ENCODE data around the gene HLA-DRA.
"Not testable (repeated sequence)": the region's sequence is repeated elsewhere in the genome, so short reads cannot be mapped to it uniquely, and the experiment has no call there.

Gene HLA-DRA

DNA sequence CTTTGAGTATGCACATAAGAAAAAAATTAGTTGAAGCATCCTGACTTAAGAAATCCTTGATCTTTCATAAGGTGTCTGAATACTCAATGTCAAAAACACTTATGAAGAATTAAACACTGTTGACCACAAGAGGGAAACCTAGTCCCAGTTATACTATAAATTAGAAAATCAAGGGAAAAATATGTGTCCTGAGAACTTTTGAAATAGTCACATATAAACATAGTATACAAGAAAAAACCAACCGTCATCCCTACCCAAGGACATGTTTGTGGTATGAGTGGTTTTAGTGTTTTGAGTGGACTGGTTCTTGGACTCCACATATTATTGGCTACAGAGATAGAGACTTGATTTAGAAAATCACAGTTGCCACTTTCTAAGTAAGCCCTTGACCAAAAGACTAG, 7.6 kb upstream of the HLA-DRA start:
- DNase-seq, result peak; percentile 45

DNA sequence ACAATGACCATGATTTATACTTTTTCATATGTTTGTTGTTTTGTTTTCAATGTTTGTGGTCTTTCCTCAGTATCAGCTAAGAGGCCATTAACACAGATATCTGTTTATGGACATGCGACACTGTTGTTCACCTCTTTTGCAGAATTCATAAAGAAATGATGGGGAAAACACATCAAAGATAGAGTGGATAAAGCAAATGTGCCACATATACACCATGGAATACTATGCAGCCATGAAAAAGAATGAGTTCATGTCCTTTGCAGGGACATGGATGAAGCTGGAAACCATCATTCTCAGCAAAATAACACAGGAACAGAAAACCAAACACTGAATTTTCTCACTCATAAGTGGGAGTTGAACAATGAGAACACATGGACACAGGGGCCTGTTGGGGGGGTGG, 5.7 kb upstream of the HLA-DRA start:
- DNase-seq, result not testable (repeated sequence)

DNA sequence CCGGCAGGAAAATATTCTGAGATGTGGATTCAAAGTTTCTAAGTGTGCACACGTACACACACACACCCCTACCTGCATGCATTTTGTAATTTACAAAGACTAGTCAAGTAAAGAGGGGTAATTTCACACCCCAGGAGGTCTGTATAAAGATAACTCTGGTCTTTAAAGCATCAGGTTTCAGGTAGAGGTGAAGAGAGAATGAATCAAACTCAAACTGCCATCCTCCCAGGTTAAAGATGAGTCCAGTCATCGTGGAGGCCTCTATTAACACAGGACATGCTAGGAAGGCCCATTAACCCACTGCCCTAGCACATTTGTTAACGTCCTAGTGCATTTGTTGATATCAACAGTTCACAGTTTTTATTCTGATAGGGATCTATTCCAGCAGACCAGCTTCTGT, 3.5 kb upstream of the HLA-DRA start:
- DNase-seq, result no peak

DNA sequence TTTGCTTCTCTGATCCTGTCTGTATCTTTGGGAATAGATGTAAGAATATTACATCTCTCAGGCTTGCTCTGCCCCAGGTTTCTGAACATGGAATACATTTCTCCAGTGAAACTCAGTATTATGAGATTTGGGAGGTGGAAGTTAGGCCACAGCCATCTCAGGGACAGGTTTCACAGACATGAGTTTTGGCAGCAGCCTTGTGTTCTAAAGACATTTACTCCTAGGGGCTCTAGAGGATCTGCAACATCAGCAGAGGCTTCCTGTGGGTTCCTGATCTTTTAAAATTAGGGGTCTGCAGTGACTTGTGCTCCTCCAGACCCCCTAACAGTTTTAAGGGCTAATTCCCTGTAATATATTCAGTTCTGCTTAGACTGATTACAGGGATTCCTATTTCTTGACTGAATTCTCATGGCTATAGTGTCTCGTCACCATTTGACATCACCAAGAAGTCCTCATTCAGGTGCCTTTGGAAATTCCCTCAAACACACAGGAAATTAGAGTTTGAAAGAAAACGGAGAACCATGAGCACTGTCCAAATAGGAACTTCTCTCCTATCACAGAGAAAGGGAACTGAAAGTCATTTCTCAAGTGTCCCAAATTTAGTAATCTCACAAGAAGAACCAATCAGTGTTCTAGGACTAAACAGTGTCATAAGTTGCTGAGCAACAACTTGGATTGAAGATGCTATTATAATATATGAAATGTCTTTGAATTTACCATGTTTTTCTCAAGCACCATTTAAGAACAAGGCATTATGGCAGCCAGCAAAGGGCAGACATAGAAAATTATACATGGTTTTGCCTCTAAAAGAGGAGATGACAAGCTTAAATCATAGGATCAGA, 2.5 kb upstream of the HLA-DRA start:
- DNase-seq, result peak; percentile 73

DNA sequence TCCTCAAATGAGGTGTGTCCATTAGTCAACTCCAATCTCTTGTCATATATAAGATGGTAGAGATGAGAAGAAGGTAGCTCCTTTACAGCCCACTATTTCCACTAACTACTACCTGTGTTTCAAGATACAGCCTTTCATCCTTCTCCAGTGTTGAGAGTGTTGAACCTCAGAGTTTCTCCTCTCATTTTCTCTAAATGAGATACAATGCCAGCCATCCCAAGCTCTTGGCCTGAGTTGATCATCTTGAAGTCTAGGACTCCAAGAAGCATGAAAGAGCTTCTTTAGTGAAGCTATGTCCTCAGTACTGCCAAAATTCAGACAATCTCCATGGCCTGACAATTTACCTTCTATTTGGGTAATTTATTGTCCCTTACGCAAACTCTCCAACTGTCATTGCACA, 548 bp upstream of the HLA-DRA start:
- no peak for DNase-seq

DNA sequence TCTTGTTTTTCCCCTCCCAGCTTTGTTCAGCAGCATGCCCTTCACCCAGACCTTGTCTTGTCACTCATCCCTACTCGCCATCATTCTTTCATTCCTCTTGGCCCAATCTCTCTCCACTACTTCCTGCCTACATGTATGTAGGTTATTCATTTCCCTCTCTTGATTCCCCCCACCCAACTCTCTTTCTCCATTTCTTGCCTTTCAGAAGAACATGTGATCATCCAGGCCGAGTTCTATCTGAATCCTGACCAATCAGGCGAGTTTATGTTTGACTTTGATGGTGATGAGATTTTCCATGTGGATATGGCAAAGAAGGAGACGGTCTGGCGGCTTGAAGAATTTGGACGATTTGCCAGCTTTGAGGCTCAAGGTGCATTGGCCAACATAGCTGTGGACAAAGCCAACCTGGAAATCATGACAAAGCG, 2.6 kb downstream of the HLA-DRA start:
- no peak for DNase-seq

DNA sequence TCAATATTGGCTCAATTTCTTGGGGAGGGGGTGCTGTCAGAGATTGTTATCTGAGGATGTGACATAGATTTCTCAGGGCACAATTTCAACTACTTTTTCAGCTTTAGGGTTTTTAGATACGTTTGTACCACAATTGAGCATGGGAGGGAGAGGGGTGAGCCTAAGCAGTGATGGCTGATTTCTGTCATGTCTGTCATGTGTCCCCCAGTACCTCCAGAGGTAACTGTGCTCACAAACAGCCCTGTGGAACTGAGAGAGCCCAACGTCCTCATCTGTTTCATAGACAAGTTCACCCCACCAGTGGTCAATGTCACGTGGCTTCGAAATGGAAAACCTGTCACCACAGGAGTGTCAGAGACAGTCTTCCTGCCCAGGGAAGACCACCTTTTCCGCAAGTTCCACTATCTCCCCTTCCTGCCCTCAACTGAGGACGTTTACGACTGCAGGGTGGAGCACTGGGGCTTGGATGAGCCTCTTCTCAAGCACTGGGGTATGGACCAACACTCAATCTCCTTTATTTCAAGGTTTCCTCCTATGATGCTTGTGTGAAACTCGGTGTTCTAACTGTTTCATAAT, 3.4 kb downstream of the HLA-DRA start:
- DNase-seq, result no peak

DNA sequence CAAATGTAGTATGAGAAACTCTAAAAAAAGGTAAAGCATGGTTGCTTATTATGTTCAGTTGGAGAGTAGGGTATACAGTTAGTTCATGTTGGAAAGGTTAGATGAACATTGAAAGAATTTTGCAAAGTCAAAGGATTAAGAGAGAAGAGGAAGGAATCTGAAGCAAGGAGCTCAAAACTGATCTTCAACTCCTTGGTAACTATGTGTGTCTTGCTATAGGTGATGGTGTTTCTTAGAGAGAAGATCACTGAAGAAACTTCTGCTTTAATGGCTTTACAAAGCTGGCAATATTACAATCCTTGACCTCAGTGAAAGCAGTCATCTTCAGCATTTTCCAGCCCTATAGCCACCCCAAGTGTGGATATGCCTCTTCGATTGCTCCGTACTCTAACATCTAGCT, 4.7 kb downstream of the HLA-DRA start:
- no peak for DNase-seq

DNA sequence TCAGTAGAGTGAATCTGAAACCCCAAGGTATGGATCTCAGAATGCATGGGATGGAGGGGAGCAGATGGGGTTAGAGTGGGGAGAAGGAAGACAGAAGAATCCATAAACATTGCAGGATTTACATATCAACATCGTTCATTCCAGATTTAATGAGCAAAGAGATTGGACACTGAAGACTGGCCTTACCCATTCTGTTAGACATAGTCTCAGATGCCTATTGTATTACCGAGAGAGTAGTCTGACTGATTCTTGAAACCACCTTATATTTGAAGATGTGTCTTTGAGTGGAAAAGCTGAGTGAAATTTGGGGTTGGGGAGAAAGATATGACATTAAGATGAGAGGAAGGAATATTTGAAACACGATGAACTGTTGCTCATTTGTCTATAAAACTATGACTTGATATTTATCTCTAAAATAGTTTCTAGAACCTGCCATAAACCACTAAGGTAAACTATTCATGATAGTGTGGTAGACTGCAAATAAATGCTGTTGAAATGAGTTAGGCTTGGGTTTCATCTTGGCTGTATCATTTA, 5.7 kb downstream of the HLA-DRA start:
- no peak for DNase-seq

DNA sequence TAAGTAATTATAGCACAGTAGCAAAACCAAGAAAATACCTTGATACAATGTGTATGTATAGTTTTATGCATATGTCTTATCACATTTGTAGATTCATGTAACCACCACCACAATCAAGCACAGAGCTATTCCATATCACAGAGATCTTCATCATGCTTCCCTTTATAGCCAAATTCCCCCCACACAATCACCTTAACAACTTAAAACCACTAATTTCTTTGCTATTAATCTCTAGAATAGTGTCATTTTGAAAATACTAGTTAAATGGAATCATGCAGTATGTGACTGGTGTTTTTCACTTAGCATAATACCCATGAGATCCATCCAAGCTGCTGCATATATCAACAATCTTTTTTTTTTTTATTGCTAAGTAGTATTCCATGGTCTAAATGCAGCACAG, 8.2 kb downstream of the HLA-DRA start:
- no peak for DNase-seq

DNA sequence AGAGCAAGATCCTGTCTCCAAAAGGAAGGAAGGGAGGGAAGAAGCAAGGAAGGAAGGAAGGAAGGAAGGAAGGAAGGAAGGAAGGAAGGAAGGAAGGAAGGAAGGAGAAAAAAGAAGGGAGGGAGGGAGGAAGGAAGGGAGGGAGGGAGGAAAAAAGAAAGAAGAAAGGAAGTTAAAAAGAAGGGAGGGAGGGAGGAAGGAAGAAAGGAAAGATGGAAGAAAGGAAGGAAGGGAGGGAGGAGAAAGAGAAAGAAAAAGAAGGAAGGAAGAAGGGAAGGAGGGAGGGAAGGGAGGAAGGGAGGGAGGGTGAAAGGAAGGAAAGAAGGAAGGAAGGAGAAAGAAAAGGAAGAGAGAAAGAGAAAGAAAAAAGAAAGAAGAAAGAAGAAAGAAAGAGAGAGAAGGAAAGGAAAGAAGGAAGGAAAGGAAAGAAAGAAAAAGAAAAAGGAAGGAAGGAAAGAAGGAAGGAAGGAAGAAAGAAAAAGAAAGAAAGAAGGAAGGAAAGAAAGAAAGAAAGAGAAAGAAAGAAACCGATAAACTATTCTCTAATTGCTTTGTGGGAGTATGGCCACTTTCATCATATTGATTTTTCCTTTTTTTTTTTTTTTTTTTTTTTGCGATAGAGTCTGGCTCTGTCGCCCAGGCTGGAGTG, 9.5 kb downstream of the HLA-DRA start:
- DNase-seq, result no peak

DNA sequence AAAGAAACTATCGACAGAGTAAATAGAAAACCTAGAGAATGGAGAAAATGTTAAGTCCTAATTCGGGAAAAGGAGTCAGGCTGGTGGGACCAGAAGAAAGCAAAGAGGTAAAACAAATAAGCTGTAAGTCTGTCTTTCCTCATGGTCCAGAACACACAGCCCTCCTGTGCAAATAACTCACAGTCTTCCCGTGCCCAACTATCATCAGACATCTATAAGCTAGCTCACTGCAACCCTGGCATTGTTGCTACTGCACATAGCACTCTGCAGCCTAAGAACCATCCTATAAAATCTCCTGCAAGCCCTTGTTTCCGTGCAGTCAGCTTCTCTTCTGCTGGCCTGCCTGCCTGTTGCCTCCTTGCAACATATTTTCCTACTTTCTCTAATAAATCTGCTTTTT, 17.4 kb downstream of the HLA-DRA start:
- no peak for DNase-seq

DNA sequence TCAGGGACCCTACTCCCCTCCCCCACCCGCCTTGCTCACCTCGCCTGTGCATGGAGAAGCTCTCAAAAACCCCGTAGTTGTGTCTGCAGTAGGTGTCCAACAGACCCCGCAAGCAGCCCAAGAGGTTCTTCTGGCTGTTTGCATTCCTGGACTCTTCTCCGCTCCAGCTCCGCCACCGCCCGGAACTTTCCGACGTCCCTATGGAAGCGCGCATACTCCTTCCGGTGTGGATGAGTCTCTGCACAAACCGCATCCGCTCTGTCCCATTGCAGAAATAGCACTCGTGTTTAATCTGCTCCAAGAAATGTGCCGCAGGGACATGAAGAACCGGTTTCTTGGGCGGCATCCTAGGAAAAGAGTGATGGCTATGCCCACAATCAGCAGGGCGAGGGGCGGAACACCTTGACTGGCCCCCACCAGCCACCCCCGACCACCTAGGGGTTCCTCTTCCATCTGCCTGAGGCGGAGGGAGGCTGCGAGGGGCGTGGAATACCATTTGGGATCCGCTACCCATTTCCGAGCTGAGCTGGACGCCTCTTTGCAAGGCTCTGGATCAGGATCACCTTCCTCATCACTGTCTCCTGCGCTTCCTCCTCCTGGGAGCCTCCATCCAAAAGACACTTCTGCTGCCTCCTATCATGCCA, 20.2 kb downstream of the HLA-DRA start:
- no peak for DNase-seq

DNA sequence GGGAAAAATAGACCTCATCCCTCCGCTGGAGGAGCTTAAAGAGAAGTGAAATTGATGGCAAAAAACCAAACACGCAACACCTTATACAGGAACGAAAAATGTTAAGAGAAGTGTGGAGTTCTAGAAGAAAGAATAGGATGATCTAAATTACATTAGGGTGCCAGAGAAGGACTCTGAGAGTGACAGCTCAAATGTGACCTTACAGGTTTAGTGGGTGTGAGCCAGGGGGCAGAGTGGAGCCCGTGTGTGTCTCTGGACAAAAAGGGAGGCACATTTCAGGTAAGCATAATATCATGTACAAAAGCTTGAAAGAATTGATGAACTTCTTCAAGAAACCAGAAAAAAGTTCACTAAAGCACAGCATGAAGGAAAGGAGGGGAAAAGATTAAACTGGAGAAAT, 20.8 kb downstream of the HLA-DRA start:
- no peak for DNase-seq

DNA sequence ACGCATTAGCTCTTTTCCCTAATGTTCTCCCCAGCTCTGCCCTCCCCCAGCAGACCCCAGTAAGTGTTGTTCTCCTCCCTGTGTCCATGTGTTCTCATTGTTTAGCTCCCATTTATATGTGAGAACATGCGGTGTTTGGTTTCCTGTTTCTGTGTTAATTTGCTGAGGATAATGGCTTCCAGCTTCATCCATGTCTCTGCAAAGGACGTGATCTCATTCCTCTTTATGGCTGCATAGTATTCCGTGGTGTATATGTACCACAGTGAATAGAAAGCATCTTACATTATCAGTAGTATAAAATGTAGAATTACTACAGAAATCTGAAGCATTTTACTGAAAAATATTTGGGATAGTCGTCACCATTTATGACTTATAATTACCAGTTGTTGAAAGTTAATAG, 21.8 kb downstream of the HLA-DRA start:
- DNase-seq, result no peak

DNA sequence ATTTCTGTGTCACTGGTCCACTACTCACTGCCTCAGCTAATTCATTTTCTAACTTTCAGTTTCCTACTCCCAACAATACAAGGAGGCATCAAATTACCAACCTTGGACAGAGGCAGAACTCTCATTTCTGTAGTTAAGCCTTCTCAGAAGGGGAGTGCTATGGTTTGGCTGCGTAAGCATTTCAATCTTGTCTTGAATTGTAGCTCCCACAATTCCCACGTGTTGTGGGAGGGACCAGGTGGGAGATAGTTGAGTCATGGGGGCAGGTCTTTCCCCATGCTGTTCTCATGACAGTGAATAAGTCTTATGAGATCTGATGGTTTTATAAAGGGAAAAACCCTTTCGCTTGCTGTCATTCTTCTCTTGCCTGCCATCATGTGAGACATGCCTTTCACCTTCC, 22.9 kb downstream of the HLA-DRA start:
- peak; percentile 82 for DNase-seq

DNA sequence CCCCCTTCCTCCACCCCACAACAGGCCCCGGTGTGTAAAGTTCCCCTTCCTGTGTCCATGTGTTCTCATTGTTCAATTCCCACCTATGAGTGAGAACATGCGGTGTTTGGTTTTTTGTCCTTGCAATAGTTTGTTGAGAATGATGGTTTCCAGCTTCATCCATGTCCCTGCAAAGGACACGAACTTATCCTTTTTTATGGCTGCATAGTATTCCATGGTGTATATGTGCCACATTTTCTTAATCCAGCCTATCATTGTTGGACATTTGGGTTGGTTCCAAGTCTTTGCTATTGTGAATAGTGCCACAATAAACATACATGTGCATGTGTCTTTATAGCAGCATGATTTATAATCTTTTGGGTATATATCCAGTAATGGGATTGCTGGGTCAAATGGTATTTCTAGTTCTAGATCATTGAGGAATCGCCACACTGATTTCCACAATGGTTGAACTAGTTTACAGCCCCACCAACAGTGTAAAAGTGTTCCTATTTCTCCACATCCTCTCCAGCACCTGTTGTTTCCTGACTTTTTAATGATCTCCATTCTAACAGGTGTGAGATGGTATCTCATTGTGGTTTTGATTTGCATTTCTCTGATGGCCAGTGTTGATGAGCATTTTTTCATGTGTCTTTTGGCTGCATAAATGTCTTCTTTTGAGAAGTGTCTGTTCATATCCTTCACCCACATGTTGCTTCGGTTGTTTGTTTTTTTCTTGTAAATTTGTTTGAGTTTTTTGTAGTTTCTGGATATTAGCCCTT, 28.2 kb downstream of the HLA-DRA start:
- not testable (repeated sequence) for DNase-seq

DNA sequence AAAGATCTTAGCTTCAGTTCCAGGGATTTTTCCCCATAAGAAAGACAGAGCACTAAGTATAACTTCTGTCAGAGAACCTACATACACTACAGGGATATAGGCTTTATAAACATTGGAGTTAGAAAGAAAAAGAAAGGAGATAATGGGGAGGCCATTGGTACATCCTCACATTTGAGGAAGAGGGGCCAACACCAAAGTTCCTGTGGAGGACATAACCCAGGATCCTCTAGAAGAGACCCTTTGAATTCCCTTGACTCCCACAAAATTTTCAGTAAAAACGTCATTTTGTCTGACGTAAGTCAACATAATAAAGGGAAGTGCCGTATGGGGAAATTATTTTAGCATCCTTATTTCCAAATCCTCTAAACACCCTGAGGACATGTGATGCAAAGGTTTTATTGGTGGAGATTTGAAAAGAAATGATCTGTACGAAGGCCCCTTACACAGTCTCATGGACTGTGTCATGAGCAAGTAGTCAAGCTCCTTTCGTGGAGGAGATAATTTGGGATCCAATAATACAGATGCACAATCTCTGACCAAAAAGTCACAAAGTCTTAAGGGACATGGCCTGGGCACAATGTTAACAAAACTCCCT, 33.2 kb downstream of the HLA-DRA start:
- no peak for DNase-seq

DNA sequence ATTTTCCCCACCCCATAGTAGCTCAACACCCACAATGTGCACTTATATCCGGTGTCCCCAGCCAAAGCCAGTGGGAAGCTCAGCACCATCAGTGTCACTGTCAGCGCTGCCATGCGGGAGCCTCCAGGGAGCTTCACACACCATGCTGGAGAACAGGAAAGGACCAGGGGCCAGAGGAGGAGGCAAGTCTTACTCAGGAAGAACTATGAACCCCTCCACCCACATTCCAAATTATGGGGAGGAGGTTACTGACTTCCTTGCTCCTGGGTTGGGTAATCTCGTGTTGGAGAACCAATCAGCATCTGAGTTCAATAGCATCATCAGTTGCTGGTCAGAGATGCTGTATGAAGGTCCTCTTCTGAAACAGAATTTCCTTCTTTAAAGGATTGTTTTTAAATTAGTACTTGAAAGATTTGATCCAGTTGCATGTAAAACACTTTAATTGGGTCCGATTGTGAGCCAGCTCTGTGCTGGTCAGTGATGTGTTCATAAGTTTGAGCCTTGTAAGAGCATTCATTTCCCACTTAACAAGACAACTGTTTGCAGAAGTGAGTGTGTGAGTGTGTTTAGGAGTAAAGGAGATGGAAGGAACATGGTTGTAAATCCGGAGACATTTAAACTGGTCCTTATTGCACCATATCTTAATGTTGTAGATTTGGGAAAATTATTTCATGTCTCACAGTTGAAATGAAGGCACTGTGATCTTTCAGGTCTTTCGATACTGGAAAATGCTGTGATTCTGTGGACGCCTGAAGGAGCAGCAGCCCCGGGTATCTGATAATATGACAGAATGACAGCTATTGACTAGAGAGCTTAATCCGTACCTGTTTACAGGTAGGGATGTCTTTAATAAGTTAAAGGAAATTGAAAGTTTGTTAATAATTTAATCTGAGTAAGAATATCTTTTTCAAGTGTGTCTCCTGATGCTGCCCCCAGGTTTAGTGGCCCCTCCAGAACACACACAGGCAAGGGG, 34.0 kb downstream of the HLA-DRA start:
- DNase-seq, result peak; percentile 3

DNA sequence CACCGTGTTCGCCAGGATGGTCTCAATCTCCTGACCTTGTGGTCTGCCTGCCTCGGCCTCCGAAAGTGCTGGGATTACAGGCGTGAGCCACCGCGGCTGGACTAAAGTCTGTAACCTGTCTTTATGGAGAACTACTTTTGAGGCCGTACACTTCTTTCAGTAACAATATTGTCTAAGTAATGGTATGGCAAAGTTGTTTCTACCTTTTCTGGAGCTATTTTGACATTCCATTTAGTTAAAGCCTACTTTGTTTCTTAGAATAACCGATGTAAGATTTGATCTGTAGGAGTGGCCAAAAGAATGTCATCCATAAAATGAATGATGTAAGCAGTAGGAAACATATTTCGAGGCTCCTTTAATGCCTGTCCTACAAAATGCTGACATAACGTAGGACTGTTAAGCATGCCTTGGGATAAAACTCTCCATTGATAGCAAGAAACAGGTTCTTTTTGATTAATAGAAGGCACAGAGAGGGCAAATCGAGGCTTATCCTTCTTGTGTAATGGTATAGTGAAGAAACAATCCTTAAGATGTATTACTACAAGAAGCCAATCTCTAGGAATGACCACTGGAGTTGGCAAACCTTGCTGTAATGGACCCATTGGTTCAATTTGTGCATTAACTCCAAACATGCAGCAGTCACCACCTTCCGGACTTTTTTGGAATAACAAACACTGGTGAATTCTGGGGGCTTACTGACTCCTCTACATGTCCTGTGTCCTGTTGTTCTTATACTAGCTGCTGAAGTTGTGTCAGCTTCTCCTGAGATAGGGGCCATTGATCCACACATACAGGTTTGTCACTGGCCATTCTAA, 35.9 kb downstream of the HLA-DRA start:
- no peak for DNase-seq
